ENCODE results near the gene CCL25.

The CCL25 gene

GRCh38 chr19:8046569-8047165, 5.9 kb upstream of the CCL25 start:
- FAIRE-seq, result no peak

- no peak for FAIRE-seq
Observed at GRCh38 chr19:8050274-8051096, 2.1 kb upstream of the CCL25 start.

DNA sequence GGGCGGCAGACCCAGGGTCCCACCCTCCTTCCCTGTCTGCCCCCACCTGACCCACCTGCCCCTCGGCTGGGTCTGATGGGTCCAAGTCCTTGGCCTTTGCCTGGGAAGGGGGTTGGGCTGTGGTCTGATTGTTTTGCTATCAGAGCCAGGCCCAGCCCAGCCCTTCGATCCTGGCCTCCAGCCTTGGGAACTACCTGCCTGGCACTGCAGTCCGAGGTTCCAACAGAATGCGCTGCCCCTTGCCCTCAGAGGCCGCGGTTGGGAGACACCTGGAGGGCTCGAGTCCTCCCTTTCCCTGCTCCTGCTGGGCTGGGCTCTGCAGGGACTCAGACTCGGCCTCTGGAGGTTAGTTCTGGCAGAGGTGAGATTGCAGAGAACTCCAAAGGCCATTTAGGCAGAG, 1.6 kb downstream of the CCL25 start:
- FAIRE-seq, result no peak

GRCh38 chr19:8056533-8056932, 4.0 kb downstream of the CCL25 start:
- FAIRE-seq, result no peak

GRCh38 chr19:8057545-8058270, 5.1 kb downstream of the CCL25 start:
- FAIRE-seq, result no peak

DNA sequence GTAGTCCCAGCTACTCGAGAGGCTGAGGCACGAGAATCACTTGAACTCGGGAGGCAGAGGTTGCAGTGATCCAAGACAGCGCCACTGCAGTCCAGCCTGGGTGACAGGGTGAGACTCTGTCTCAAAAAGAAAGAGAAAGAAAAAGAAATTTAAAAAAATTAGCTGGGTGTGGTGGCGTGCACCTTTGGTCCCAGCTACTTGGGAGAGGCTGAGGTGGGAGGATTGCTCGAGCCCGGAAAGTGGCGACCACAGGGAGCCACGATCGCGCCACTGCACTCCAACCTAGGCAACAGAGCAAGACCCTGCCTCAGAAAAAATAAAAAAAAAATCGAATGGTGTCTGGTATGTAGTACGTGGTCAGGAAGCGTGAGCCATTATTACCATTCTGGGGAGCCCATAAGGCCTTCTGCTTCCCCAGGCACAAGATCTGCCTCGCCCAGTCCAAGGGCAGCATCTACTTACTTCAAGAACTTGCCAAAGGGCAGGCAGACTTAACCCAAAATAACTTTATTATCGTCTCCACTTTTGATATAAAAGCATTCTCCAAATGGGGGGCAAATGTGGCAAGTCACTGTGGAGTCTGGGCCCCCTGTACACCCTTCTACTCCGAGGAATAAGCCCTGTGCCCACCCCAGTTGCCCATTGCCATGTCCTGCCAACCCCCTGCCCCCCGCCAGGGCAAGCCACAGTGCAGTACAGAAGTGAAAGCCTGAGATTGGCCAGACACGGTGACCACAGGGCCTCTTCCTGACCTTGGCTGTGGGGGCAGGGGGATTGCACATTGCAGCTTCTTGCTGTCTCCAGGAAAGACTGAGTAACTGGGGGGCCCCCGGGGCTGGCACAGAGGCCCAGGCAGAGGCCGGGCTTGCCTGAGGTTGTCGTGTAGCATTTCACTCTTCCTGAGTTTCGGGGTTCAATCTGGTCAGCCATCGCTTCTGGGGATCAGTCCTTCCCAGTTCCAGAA, 12.6 kb downstream of the CCL25 start:
- FAIRE-seq, result no peak

- FAIRE-seq, result no peak
Observed at GRCh38 chr19:8065875-8066261, 13.3 kb downstream of the CCL25 start.

DNA sequence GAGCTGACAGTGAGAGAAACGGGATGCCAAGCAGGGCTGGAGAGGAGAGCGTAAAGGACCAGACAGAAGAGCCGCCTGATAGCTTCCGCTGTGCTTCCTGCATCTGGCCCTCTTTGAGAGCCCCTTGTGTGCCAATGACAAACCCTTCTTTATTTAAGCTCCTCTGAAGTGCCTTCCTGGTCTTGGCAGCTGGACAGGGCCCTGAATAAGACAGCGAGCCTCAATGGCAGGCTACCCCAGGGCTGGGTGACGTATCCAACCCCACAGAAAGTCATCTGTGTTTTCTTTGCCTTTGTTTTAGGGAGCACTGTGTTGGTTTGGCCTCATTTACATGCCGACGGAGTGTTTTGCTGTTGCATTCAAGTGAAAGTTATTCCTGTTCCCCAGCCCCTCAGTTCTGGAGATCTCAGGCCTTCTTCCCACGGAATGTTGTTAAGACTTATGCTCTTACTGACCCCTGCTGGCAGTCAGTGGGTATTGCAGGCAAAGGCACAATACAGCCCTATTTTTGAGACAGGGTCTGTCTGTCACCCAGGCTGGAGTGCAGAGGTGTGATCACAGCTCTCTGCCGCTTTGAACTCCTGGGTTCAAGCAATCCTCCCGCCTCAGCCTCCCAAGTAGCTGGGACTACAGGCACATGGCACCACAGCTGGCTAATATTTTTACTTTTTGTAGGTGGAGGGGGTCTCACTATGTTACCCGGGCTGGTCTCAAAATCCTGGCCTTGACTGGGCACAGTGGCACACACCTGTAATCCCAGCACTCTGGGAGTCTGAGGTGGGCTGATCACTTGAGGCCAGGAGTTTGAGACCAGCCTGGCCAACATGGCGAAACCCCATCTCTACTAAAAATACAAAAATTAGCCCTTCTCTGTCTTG, 16.8 kb downstream of the CCL25 start:
- no peak for FAIRE-seq

- no peak for FAIRE-seq
Observed at GRCh38 chr19:8071912-8072311, 19.4 kb downstream of the CCL25 start.

DNA sequence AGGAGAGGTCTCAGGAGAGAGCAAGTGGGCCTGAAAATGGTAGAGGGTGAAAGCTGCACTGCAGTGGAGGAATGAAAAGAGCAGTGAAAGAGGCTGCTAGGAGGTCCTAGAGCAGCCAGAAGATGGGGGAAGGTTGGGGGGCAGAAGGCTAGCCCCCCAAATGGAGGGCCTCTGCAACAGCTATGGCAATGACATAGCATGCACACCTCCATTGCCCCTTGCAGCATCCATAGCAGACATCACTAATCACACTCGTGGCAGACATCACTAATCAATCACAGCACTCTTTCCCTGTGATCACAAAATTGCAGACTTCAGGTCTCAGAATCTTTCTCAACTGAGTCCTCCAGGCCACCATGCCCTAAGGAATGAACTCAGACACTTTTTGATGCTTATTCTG, 21.9 kb downstream of the CCL25 start:
- FAIRE-seq, result no peak

GRCh38 chr19:8075158-8076074, 22.9 kb downstream of the CCL25 start:
- no peak for FAIRE-seq

GRCh38 chr19:8079988-8080387, 27.4 kb downstream of the CCL25 start:
- FAIRE-seq, result no peak

GRCh38 chr19:8080832-8081231, 28.3 kb downstream of the CCL25 start:
- FAIRE-seq, result no peak

- FAIRE-seq, result no peak
Observed at GRCh38 chr19:8081569-8082550, 29.3 kb downstream of the CCL25 start.

DNA sequence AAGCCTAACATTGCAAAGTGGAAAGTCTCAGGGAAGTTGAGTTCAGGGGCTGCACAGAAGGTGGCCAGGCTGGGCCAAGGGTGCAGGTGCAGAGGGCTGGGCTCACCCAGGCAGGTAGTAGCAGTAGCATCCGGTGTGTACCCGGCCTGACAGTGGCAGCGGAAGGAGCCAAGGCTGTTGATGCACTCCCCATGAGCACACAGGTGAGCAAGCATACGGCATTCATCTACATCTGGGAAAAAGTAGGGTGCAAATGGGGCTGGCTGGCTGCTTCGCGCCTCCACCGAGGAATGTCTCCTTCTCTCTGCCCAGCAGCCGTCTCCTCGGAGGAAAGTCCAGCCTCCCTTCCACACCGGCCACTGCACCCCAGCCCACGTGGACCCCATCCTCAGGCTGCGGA, 30.6 kb downstream of the CCL25 start:
- FAIRE-seq, result no peak

DNA sequence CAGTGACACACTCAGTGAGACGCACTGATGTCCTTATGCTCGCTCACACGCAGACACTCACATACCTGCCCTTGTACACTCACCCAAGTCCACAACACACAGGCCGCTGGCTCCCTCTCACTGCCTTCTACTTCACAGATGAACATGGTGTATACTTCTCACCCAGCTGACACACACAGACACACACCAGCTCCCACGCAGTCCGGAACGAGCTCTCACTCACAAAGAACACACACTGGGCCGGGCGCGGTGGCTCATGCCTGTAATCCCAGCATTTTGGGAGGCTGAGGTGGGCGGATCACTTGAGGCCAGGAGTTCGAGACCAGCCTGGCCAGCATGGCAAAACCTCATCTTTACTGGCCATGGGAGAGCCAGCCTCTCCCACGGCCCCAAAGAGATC, 31.6 kb downstream of the CCL25 start:
- no peak for FAIRE-seq

DNA sequence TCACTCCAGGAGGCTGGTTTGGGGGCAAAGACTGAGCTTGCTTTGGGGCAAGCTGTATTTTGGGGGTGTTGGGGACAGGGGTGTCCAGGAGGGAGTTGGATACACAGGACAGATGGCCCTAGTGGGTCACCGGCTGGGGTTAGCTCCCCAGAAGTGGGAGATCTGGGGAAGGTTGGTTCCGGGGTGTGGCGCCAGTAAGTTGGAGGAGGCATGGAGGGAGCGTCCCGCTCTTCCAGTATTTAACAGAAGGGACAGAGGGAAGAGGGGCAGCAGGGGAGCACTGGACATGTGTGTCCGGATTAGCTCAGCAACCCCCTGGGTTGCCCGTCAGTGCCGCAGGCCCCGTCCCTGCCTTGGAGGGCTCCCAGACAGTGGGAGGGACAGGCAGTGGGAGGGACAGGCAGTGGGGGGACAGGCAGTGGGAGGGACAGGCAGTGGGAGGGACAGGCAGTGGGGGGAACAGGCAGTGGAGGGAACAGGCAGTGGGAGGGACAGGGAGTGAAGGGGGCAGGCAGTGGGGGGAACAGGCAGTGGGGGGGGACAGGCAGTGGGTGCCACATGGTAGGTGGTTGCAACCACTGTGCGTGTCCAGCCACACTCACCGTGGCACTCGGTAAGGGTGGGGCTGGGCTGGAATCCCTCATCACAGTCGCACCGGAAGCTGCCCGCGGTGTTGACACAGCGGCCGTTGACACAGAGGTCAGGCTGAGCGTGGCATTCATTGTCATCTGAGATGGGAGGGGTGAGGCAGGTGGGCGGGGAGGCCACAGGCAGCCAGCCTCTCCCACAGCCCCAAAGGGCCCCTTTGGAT, 33.2 kb downstream of the CCL25 start:
- FAIRE-seq, result no peak

DNA sequence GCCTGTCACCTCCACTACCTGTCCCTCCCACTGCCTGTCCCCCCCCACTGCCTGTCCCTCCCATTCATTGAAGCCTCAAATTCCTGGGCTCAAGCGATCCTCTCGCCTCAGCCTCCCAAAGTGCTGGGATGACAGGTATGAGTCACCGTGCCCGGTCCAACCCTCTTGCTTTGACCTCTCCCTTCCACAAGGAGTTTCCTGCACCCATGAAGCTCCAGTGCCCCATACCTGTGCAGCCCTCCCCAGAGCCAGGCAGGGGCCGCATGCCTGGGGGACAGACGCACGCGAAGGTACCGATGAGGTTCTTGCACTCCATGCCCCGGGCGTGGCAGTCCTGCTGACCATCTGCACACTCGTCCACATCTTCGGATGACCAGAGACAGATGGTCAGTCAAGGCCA, 34.3 kb downstream of the CCL25 start:
- no peak for FAIRE-seq

DNA sequence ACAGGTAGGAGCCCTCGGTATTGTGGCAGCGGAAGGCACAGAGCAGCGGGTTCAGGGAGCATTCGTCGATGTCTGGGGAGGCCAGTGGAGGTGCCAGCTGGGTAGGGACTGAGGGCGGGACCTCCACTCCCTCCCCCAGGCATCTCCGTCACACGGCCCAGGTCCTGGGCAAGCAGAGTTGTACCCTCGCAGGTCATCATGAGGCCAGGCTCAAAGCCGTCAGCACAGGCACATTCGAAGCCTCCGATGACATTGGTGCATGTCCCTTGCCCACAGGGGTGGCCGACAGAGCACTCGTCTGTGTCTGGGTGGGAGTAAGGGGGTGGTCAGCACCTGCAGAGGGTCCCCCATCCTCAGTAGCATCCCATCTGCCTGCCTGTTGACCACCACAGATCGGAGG, 35.3 kb downstream of the CCL25 start:
- FAIRE-seq, result no peak

Measured in A204.1 (cell line).